HepG2 (cell line): ENCODE results near the gene TULP4. TPM values are rescaled to one million over a fixed set of nuclear protein-coding genes. Genes with fewer than 3 reads are reported as not detected.
A peak's percentile ranks its signal among the peaks of the same experiment; 100 is the strongest.

Experiments used
- FIP1L1 ChIP-seq: fragments of 200-400 bp; formaldehyde crosslinking; IDR thresholded peaks from 2 replicates; pipeline ENCODE4 v1.6.1; 2018; ENCODE audit warnings: low read depth, mild to moderate bottlenecking, low read length, moderate library complexity, borderline replicate concordance; ENCODE audit not compliant: insufficient read depth
- GMEB1 ChIP-seq: sonication (generic); formaldehyde crosslinking; IDR thresholded peaks from 2 replicates; pipeline ENCODE4 v1.5.1; 2020; ENCODE audit warnings: missing genetic modification reagents, mild to moderate bottlenecking, borderline replicate concordance
- GTF3A ChIP-seq: sonication (generic); formaldehyde crosslinking; conservative IDR thresholded peaks from 2 replicates; pipeline ENCODE4 v1.4.0; 2020; ENCODE audit warnings: mild to moderate bottlenecking, missing genetic modification reagents
- IRF2 ChIP-seq: IDR thresholded peaks from 2 replicates; pipeline ENCODE4 v1.6.1; 2018; ENCODE audit warnings: missing genetic modification reagents, missing compliant biosample characterization
- NFKB2 ChIP-seq: sonication (generic); formaldehyde crosslinking; IDR thresholded peaks from 2 replicates; pipeline ENCODE4 v1.4.0; 2020; ENCODE audit warnings: missing genetic modification reagents, borderline replicate concordance
- ONECUT2 ChIP-seq: sonication (generic); formaldehyde crosslinking; IDR thresholded peaks from 2 replicates; pipeline ENCODE4 v1.4.0; 2020; ENCODE audit warnings: missing genetic modification reagents
- PHF21A ChIP-seq: sonication (generic); formaldehyde crosslinking; IDR thresholded peaks from 2 replicates; pipeline ENCODE4 v1.5.0; 2020; ENCODE audit warnings: mild to moderate bottlenecking, missing genetic modification reagents
- RFX3 ChIP-seq: IDR thresholded peaks from 2 replicates; pipeline ENCODE4 v1.6.1; 2016; ENCODE audit warnings: missing biosample characterization, missing genetic modification reagents
- SATB2 ChIP-seq: sonication (generic); formaldehyde crosslinking; IDR thresholded peaks from 2 replicates; pipeline ENCODE4 v1.5.0; 2020; ENCODE audit warnings: missing genetic modification reagents
- SKI ChIP-seq: fragments of 450-650 bp; IDR thresholded peaks from one replicate; pipeline ENCODE4 v1.6.1; 2018; ENCODE audit warnings: mild to moderate bottlenecking; ENCODE audit not compliant: partially characterized antibody
- SRSF4 ChIP-seq: fragments of 200-400 bp; formaldehyde crosslinking; IDR thresholded peaks from one replicate; pipeline ENCODE4 v1.6.1; 2018; ENCODE audit warnings: mild to moderate bottlenecking, low read depth, low read length, moderate library complexity; ENCODE audit not compliant: poor library complexity, severe bottlenecking
- TAF15 ChIP-seq: fragments of 200-400 bp; formaldehyde crosslinking; IDR thresholded peaks from one replicate; pipeline ENCODE4 v1.6.1; 2018; ENCODE audit warnings: mild to moderate bottlenecking, low read depth, low read length; ENCODE audit not compliant: poor library complexity, severe bottlenecking
- ZNF512B ChIP-seq: sonication (generic); formaldehyde crosslinking; IDR thresholded peaks from 2 replicates; pipeline ENCODE4 v1.5.1; 2020; ENCODE audit warnings: missing genetic modification reagents, mild to moderate bottlenecking, borderline replicate concordance
- ZNF556 ChIP-seq: sonication (generic); formaldehyde crosslinking; IDR thresholded peaks from 2 replicates; pipeline ENCODE4 v1.4.0; 2020; ENCODE audit warnings: mild to moderate bottlenecking, missing genetic modification reagents, borderline replicate concordance
- ZNF616 ChIP-seq: sonication (generic); formaldehyde crosslinking; IDR thresholded peaks from 2 replicates; pipeline ENCODE4 v1.5.0; 2020; ENCODE audit warnings: low read depth, mild to moderate bottlenecking, missing genetic modification reagents
- ZNF709 ChIP-seq: sonication (generic); formaldehyde crosslinking; IDR thresholded peaks from 2 replicates; pipeline ENCODE4 v1.5.0; 2020; ENCODE audit warnings: mild to moderate bottlenecking, missing genetic modification reagents
- ZNF775 ChIP-seq: sonication (generic); formaldehyde crosslinking; IDR thresholded peaks from 2 replicates; pipeline ENCODE4 v1.4.0; 2020; ENCODE audit warnings: missing genetic modification reagents, mild to moderate bottlenecking, moderate library complexity, borderline replicate concordance
- ZNF788 ChIP-seq: sonication (generic); formaldehyde crosslinking; IDR thresholded peaks from 2 replicates; pipeline ENCODE4 v1.5.0; 2020; ENCODE audit warnings: mild to moderate bottlenecking, missing genetic modification reagents, borderline replicate concordance
- polyA plus RNA-seq, 8 experiments: library from polyadenylated mRNA; depleted of rRNA in 3 of 8; stranded (reverse) in 7 of 8; unstranded in 1 of 8; fragments of >200 nt; fragmentation: Illumina TruSeq in 4 of 8; extraction: Trizol in 4 of 8; gene quantifications; 2 replicates each; pipeline versions ENCODE4 v1.2.1 to v1.2.3, GENCODE V29; 2011 to 2016; ENCODE audit warnings: low read depth in 4 of 8, missing spikeins in 1 of 8, mixed read lengths in 1 of 8; ENCODE audit not compliant: insufficient read depth in 1 of 8
- total RNA-seq, 5 experiments: library from RNA; depleted of rRNA; stranded (reverse); fragments of >200 nt; fragmentation: Illumina TruSeq; extraction: Trizol; gene quantifications; 2 replicates each; pipeline ENCODE4 v1.2.3, GENCODE V29; 2016; ENCODE audit warnings: low read depth in 1 of 5
- TF ChIP-seq, protein P1 (sequence below): sonication (generic); formaldehyde crosslinking; conservative IDR thresholded peaks from 2 replicates; pipeline ENCODE4 v1.8.0; 2022; ENCODE audit warnings: mild to moderate bottlenecking, moderate library complexity, missing genetic modification reagents
- TF ChIP-seq, protein P2 (sequence below): sonication (generic); formaldehyde crosslinking; conservative IDR thresholded peaks from 2 replicates; pipeline ENCODE4 v1.4.0; 2020; ENCODE audit warnings: missing genetic modification reagents

The TULP4 gene
- total and polyA plus RNA-seq, 2 of the 13 experiments (the other 11 are each of a cell fraction or from before 2014, with no cell fraction given), result 21.1 to 122 TPM

DNA sequence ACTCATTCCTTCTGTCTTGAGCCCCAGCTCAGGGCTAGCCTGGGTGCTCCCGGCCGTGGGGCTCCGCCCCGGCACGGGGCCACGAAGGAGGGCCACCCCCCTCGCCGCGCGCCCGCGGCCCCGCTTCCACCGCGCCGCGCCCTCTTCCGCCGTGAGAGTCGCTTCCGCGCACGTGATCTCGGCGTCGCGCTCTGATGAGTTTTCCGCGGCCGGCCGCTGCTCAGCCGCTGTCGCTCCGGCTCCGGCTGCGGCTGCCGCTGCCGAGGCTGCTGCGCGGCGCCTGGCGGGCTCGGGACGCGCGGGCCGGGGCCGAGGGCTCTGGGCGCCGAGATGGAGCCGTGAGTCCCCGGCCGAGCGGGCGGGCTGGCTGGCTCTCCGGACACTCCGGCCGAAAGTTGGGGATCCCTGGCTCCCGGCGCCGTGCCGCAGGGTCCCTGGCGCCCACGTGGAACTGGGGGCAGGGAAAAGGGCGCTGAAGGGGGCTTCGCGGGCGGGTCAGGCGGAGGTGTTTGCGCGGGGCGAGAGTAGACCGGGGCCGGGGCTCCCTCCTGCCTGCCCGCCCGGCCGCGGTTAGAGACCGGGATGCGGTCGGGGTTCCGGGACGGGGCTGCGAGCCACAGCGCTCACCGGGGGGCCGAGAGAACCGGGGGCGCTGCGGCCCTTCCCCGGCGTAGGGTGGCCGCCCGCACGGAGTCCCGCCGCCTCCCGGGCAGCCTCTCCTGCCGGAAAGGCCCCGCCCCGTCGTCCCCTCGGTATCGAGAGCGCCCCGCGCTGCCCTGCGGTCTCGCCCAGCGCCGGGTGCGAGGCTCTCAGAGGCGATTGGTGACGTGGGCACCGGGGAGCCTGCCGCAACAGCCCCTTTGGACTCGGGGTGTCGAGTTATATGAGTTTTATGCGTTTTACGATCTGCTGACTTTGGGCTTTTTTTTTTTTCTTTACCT is 247.9 kb downstream of the TULP4 start, which contains the start of gene TMEM181 (continued):
- TF ChIP-seq ZNF512B (no peak), SRSF4 (no peak), ZNF775 (CRISPR knock-in tag) (peak; percentile 18; the same call in 1 of the 2 replicates), ONECUT2 (CRISPR knock-in tag) (no peak), SKI (peak; percentile 68), PHF21A (CRISPR knock-in tag) (peak; percentile 46; the same call in 1 of the 2 replicates), IRF2 (CRISPR knock-in tag) (peak; percentile 69; the same call in 1 of the 2 replicates), RFX3 (CRISPR knock-in tag) (no peak), GTF3A (CRISPR knock-in tag) (no peak), ZNF788 (peak; percentile 60; the same call in 1 of the 2 replicates), FIP1L1 (no peak), ZNF709 (CRISPR knock-in tag) (peak; percentile 40; the same call in 1 of the 2 replicates), ZNF616 (peak; percentile 93), ZNF556 (CRISPR knock-in tag) (no peak), GMEB1 (CRISPR knock-in tag) (peak; percentile 87), SATB2 (no peak), NFKB2 (peak; percentile 70; the same call in 1 of the 2 replicates), TAF15 (peak; percentile 45)
- TF ChIP-seq, protein P1, sequence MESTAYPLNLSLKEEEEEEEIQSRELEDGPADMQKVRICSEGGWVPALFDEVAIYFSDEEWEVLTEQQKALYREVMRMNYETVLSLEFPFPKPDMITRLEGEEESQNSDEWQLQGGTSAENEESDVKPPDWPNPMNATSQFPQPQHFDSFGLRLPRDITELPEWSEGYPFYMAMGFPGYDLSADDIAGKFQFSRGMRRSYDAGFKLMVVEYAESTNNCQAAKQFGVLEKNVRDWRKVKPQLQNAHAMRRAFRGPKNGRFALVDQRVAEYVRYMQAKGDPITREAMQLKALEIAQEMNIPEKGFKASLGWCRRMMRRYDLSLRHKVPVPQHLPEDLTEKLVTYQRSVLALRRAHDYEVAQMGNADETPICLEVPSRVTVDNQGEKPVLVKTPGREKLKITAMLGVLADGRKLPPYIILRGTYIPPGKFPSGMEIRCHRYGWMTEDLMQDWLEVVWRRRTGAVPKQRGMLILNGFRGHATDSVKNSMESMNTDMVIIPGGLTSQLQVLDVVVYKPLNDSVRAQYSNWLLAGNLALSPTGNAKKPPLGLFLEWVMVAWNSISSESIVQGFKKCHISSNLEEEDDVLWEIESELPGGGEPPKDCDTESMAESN (CRISPR knock-in tag), result no peak; the same call in none of the 2 replicates
- TF ChIP-seq, protein P2, sequence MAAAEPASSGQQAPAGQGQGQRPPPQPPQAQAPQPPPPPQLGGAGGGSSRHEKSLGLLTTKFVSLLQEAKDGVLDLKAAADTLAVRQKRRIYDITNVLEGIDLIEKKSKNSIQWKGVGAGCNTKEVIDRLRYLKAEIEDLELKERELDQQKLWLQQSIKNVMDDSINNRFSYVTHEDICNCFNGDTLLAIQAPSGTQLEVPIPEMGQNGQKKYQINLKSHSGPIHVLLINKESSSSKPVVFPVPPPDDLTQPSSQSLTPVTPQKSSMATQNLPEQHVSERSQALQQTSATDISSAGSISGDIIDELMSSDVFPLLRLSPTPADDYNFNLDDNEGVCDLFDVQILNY (CRISPR knock-in tag), result peak; percentile 71; the same call in 1 of the 2 replicates
